Testis (tissue), 3 donors: ENCODE measurements around the gene BLTP2. TPM values are rescaled to one million over a fixed set of nuclear protein-coding genes. Genes with fewer than 3 reads are reported as not detected.
"Not testable (repeated sequence)": the region's sequence is repeated elsewhere in the genome, so short reads cannot be mapped to it uniquely, and the experiment has no call there.

Experiments used
- DNase-seq: peaks from one replicate; pipeline ENCODE4 v3.0.0-alpha.2; 2019
- H3K27ac ChIP-seq, 2 donors: fragments of 200-600 bp; sonication (generic); one replicate each; pipeline ENCODE4 v1.5.1; 2019
- H3K27me3 ChIP-seq: fragments of 200-600 bp; sonication (generic); one replicate; pipeline ENCODE4 v1.5.1; 2019
- H3K36me3 ChIP-seq: fragments of 200-600 bp; sonication (generic); one replicate; pipeline ENCODE4 v1.5.1; 2017; ENCODE audit warnings: low read depth; ENCODE audit errors: missing control alignments
- H3K4me1 ChIP-seq: fragments of 200-600 bp; sonication (generic); one replicate; pipeline ENCODE4 v1.5.1; 2019
- H3K4me3 ChIP-seq, 2 donors: fragments of 200-600 bp; sonication (generic); one replicate each; pipeline ENCODE4 v1.5.1; 2017 to 2019
- H3K9me3 ChIP-seq: fragments of 200-600 bp; sonication (generic); one replicate; pipeline ENCODE4 v1.5.1; 2017
- CTCF ChIP-seq, 3 experiments: fragments of 450-650 bp in 2 of 3; fragments of 200-600 bp in 1 of 3; sonication (generic) in 1 of 3; IDR thresholded peaks; one replicate each; pipeline ENCODE4 v1.5.1; 2016 to 2019; ENCODE audit warnings: antibody characterized with exemption in 3 of 3, mild to moderate bottlenecking in 2 of 3, moderate library complexity in 1 of 3
- POLR2A ChIP-seq: fragments of 450-650 bp; IDR thresholded peaks from one replicate; pipeline ENCODE4 v1.6.1; 2017; ENCODE audit warnings: antibody characterized with exemption, mild to moderate bottlenecking, moderate library complexity
- WGBS, 2 donors: methylation state at CpG; one replicate each; pipeline ENCODE4 v1.1.5; 2018; 5-methylcytosine and 5-hydroxymethylcytosine counted together
- intact Hi-C: fragments of 100-400 bp; cut with DNase I; formaldehyde crosslinking; loops from one replicate; pipeline ENCODE4 v1.15.1; 2023; ENCODE audit warnings: low total_unique reads
- polyA plus RNA-seq: library from polyadenylated mRNA; stranded (reverse); fragments of 350-450 nt; fragmentation: Illumina TruSeq; extraction: RNeasy Lipid Tissue Mini Kit (QIAGEN cat#74804); gene quantifications from one replicate; pipeline ENCODE4 v1.2.3, GENCODE V29; 2014; ENCODE audit warnings: low read depth, low replicate concordance; ENCODE audit not compliant: insufficient read depth
- total RNA-seq, 2 donors: library from RNA; depleted of rRNA; stranded (reverse); fragments of >200 nt; gene quantifications; one replicate each; pipeline ENCODE4 v1.2.3, GENCODE V29; 2016

Gene BLTP2
- total and polyA plus RNA-seq, 3 donors from 2014 or later: 84.7 to 147 (median 128) TPM

- peaks cover 26% of the 10 kb centered on the region for H3K4me1 ChIP-seq
- TF ChIP-seq POLR2A (no peak), CTCF (IDR thresholded peaks at IDR 0.05) (no peak)
- H3K36me3 ChIP-seq: no peaks in the 10 kb centered on the region
These were observed 21.0 kb upstream of the BLTP2 start for GRCh38 chr17:28665994-28666393.

GRCh38 chr17:28663723-28664122 lies 18.8 kb upstream of the BLTP2 start:
- peaks cover 32% of the 10 kb centered on the region for H3K4me1 ChIP-seq
- no peaks in the 10 kb centered on the region for H3K9me3 ChIP-seq
- TF ChIP-seq CTCF (IDR thresholded peaks at IDR 0.05): no peak
- TF ChIP-seq POLR2A: no peak
- no peaks in the 10 kb centered on the region for H3K27me3 ChIP-seq
- peak; percentile 58 for DNase-seq
- intact Hi-C loops: no loop called here
- H3K36me3 ChIP-seq: no peaks in the 10 kb centered on the region
- peak overlapping the region in 1 of 2 donors; percentile 16 for H3K27ac ChIP-seq
- no peak overlapping the region for H3K4me3 ChIP-seq

More at GRCh38 chr17:28665994-28666393, 21.0 kb upstream of the BLTP2 start:
- 66 to 72% methylated on average over 2 of the region's 2 CpGs for WGBS, 2 donors
- no peak overlapping the region for H3K4me3 ChIP-seq
- H3K9me3 ChIP-seq: no peaks in the 10 kb centered on the region
- no peak overlapping the region for H3K27ac ChIP-seq
- DNase-seq: no peak
- intact Hi-C loops: no loop called here
- H3K27me3 ChIP-seq: no peaks in the 10 kb centered on the region

- no peaks in the 10 kb centered on the region for H3K27me3 ChIP-seq
These were observed 17.5 kb upstream of the BLTP2 start for GRCh38 chr17:28662527-28662829.

GRCh38 chr17:28661635-28662526 lies 16.9 kb upstream of the BLTP2 start, which contains the start of the genes SDF2 and SUPT6H:
Gene SDF2, minus strand, starts transcription at chr17:28661906. Its CDS starts 30 bp downstream, at chr17:28661876.
Gene SUPT6H, plus strand, starts transcription at chr17:28662205. Its CDS starts 11,197 bp downstream, at chr17:28673402.
- peak; percentile 96 for DNase-seq
- Histone ChIP-seq H3K4me3 (peak within 1 kb of the TSS; percentile 70 to 94), H3K36me3 (no peaks in the 10 kb centered on the region), H3K4me1 (peaks cover 32% of the 10 kb centered on the region), H3K27ac (peak within 1 kb of the TSS; percentile 96 to 99), H3K9me3 (no peaks in the 10 kb centered on the region), H3K27me3 (no peaks in the 10 kb centered on the region)
- peak; percentile 78 for TF ChIP-seq POLR2A
- TF ChIP-seq CTCF (IDR thresholded peaks at IDR 0.05): no peak
- intact Hi-C loops: no loop called here
- WGBS, 2 donors: 0 to 1% methylated on average over 36 to 66 of the region's 66 CpGs

More at GRCh38 chr17:28662527-28662829, 17.5 kb upstream of the BLTP2 start:
- Histone ChIP-seq H3K36me3 (no peaks in the 10 kb centered on the region), H3K4me1 (peaks cover 32% of the 10 kb centered on the region), H3K4me3 (peak overlapping the region; percentile 70 to 94), H3K9me3 (no peaks in the 10 kb centered on the region), H3K27ac (peak overlapping the region; percentile 96 to 99)
- TF ChIP-seq POLR2A (no peak), CTCF (IDR thresholded peaks at IDR 0.05) (no peak)
- intact Hi-C loops: no loop called here
- no peak for DNase-seq
- WGBS, 2 donors: 0% methylated on average over 10 of the region's 10 CpGs

- peaks cover 24% of the 10 kb centered on the region for H3K4me1 ChIP-seq
- H3K27ac ChIP-seq, H3K9me3 ChIP-seq, DNase-seq, intact Hi-C loops, H3K36me3 ChIP-seq, H3K27me3 ChIP-seq, H3K4me3 ChIP-seq: not testable (repeated sequence)
- 95 to 100% methylated on average over 6 to 22 of the region's 23 CpGs for WGBS, 2 donors
These were observed 14.5 kb upstream of the BLTP2 start for GRCh38 chr17:28659497-28659881.

GRCh38 chr17:28658766-28659496 lies 14.0 kb upstream of the BLTP2 start:
- not testable (repeated sequence) for H3K27me3 ChIP-seq
- whole genome bisulfite sequencing, 2 donors: 95 to 97% methylated on average over 22 to 34 of the region's 46 CpGs

GRCh38 chr17:28658342-28658741 lies 13.4 kb upstream of the BLTP2 start:
- H3K36me3 ChIP-seq, H3K27me3 ChIP-seq, intact Hi-C loops, H3K27ac ChIP-seq, DNase-seq, H3K9me3 ChIP-seq, H3K4me3 ChIP-seq: not testable (repeated sequence)
- 77 to 85% methylated on average over 5 to 8 of the region's 8 CpGs for WGBS, 2 donors
- H3K4me1 ChIP-seq: peaks cover 13% of the 10 kb centered on the region

More at GRCh38 chr17:28658766-28659496, 14.0 kb upstream of the BLTP2 start:
- H3K4me3 ChIP-seq, intact Hi-C loops, H3K36me3 ChIP-seq, H3K27ac ChIP-seq, DNase-seq, H3K9me3 ChIP-seq: not testable (repeated sequence)
- H3K4me1 ChIP-seq: peaks cover 18% of the 10 kb centered on the region
